Epithelial cell of esophagus (primary cell): ENCODE results near the gene TBL2.
"Not testable (repeated sequence)": the region's sequence is repeated elsewhere in the genome, so short reads cannot be mapped to it uniquely, and the experiment has no call there.

ENCODE experiments used
- DNase-seq: peaks from one replicate; pipeline ENCODE4 v3.0.0; 2010; ENCODE audit warnings: low read depth
- H3K4me3 ChIP-seq: 2 replicates; pipeline ENCODE4 v1.5.1; 2011; ENCODE audit warnings: mild to moderate bottlenecking, low read length, control low read depth
- TF ChIP-seq, protein P1 (sequence below): IDR thresholded peaks from 2 replicates; pipeline ENCODE4 v1.5.1; 2011; ENCODE audit warnings: low read depth, mild to moderate bottlenecking, low read length, control low read depth, inconsistent platforms; ENCODE audit not compliant: insufficient read depth; ENCODE audit errors: missing control alignments

Gene TBL2

DNA sequence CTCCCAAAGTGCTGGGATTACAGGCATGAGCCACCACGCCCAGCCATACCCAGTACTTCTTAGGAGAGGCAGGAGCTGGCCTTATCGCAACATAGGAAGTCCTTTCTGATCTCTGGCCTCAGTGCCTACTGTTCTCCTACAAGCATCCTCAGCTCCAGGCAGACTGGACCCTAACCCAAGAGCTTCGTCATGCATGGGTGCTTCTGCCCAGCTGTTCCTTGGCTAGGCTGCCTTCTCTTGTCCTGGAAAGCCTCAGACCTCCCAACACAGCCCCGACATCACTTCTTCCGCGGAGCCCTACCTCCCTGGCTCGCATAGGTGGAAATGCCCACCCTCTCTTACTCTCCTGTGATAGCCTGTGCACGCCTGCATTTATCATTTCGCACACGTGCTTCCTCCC lies 36.7 kb downstream of the TBL2 start:
- no peak for DNase-seq
- TF ChIP-seq, protein P1, sequence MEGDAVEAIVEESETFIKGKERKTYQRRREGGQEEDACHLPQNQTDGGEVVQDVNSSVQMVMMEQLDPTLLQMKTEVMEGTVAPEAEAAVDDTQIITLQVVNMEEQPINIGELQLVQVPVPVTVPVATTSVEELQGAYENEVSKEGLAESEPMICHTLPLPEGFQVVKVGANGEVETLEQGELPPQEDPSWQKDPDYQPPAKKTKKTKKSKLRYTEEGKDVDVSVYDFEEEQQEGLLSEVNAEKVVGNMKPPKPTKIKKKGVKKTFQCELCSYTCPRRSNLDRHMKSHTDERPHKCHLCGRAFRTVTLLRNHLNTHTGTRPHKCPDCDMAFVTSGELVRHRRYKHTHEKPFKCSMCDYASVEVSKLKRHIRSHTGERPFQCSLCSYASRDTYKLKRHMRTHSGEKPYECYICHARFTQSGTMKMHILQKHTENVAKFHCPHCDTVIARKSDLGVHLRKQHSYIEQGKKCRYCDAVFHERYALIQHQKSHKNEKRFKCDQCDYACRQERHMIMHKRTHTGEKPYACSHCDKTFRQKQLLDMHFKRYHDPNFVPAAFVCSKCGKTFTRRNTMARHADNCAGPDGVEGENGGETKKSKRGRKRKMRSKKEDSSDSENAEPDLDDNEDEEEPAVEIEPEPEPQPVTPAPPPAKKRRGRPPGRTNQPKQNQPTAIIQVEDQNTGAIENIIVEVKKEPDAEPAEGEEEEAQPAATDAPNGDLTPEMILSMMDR: no peak
- H3K4me3 ChIP-seq: no peak overlapping the region

DNA sequence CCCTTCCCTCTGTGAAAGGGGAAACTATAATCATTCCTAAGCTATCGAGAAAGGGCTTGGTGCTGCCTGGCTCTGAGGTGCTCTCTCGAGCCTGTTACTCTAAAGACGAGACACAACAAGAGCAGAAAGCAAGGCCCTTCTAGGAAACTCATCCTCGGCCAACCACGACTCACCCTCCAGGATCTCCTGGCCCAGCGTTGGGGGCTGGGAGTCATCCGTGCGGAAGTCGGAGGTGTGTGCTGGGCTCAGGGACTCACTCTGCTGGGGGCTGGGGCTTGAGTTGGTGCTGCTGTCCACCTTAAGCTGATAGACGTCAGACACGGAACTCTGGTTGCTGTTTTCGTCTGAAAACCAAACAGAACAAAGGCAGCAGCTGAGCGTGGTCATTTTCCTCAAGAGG lies 38.7 kb downstream of the TBL2 start:
- TF ChIP-seq, protein P1: no peak
- no peak overlapping the region for H3K4me3 ChIP-seq
- no peak for DNase-seq

DNA sequence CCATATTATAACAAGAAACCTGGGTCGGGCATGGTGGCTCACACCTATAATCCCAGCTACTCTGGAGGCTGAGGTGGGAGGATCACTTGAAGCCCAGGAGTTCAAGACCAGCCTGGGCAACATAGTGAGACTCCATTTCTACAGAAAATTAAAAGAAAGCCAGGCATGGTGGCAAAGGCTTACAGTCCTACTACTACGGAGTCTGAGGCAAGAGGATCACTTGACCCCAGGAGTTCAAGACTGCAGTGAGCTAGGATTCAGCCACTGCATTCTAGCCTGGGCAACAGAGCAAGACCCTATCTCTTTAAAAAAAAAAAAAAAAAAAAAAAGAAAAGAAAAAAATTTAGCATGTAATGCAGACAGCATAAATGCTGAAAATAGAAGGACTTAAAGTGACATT lies 39.9 kb downstream of the TBL2 start:
- not testable (repeated sequence) for DNase-seq, H3K4me3 ChIP-seq

DNA sequence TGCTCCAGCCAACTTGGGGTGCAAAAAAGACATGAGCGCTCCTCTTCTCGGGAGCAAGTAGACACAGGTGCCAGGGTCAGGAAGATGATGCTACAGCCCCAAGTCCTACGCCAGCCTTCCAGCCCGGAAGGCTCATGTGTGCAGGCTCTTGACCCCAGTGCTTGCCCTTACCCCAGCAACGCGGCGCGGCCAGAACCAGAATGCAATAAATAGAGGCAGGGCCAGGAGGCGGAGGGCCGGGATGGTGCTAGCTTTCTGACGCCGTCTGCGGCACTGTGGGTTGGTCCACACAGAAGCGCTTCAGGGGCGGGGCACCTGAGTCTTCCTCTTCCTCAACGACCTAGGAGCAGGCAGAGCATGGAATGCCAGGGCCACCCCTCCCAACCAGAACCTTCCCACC lies 41.3 kb downstream of the TBL2 start:
- DNase-seq: no peak
- no peak overlapping the region for H3K4me3 ChIP-seq
- TF ChIP-seq, protein P1: no peak

DNA sequence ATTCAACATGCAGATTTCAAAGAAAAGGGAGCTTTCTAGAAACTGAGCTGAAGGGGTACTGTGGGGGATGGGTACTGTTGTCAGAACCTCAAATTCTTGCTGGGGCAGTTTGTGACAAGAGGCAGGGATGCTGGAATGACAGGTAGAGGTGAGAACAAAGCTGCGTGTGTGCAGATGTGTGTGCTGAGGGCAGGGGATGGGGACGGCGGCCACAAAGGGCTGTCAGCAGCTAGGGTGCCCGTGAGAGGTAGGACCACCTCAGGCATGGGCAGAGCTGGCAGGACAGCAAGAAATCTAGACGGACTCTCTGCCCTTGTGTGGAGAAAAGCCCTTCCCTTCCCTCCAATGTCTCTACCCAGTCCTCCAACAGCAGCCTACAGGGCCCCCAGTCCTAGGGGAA lies 41.9 kb downstream of the TBL2 start:
- DNase-seq: no peak
- TF ChIP-seq, protein P1: no peak
- no peak overlapping the region for H3K4me3 ChIP-seq

DNA sequence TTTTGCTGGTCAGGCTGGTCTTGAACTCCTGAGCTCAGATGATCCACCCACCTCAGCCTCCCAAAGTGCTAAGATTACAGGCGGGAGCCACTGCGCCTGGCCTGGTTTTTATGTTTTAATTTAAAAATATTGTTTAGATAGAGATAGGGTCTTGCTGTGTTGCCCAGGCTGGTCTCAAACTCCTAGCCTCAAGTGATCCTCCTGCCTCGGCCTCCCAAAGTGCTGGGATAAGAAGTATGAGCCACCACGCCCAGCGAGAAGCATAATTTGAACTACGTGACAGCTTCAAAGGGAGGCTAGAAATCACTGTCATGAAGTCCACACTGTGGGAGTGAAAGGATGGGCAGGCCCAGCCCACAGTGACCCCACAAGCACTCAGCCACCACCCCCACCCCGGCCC lies 42.5 kb downstream of the TBL2 start:
- not testable (repeated sequence) for DNase-seq, H3K4me3 ChIP-seq

DNA sequence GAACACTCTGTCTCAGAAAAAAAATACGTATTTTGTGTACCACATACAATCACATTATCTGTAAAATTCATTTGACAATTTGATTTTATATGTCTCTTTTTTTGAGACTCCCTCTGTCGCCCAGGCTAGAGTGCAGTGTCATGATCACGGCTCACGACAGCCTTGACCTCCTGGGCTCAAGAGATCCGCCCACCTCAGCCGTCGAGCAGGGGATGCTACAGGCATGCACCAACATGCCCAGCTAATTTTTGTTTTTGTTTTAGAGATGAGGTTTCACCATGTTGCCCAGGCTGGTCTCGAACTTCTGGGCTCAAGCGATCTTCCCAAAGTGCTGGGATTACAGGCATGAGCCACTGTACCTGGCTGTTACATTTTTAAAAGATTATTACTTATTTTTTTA lies 44.6 kb downstream of the TBL2 start:
- TF ChIP-seq, protein P1: no peak
- no peak for DNase-seq
- no peak overlapping the region for H3K4me3 ChIP-seq

DNA sequence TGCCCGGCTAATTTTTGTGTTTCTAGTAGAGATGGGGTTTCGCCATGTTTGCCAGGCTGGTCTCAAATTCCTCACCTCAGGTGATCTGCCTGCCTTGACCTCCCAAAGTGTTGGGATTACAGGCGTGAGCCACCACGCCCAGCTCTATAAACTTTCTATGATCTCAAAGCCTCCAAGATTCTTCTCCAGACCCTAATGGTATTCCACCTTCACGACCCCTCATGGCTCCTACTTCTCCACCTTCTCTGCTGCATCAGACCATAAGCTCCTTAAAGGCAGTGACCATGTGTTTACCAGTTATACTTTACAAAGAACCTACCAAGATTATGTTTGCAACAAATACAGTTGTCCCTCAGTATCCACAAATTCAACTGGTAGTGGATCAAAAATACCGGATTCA lies 46.2 kb downstream of the TBL2 start:
- TF ChIP-seq, protein P1: no peak

More for the DNA sequence above, 46.2 kb downstream of the TBL2 start:
- no peak overlapping the region for H3K4me3 ChIP-seq
- DNase-seq: no peak
